ENCODE data around the gene IFNL3. TPM values are rescaled to one million over a fixed set of nuclear protein-coding genes. Genes with fewer than 3 reads are reported as not detected.

The IFNL3 gene
- total RNA-seq, 1 experiment from 2014 or later: not detected

DNA sequence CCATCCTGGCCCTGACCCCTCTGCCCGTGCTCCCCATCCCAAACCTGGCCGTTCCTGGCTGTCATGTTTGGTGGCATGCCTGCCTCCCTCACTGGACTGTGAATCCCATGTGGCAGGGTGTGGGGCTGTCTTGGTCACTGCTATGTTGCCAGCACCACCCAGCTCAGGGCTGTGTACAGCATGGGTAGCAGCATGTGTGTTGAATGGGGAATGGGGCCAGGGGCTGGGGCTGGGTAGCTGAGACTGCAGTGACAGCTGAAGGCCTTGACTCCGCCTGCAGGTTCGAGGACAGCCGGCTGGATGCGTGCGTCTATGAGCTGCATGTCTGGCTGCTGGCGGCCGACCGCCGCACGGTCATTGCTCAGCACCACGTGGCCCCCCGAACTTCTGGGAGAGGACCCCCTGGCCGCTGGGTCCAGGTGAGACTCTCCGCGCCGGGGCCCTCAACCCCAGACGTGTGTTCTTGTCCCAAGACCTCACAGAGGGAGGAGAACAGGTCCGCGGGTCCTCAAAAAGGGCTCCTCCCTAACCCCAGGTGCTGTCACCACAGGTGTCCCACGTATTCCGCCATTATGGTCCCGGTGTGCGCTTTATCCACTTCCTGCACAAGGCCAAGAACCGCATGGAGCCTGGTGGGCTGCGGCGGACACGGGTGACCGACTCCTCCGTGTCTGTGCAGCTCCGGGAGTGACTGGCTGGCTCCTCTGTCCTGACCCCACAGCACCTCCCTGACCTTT, 44.6 kb downstream of the IFNL3 start:
- H3K4me1 Mint-ChIP-seq (ENCODE audit: low read depth, unreplicated experiment): peaks cover 16% of the 10 kb centered on the region
- no peaks in the 10 kb centered on the region for H3K9me3 Mint-ChIP-seq (ENCODE audit: unreplicated experiment)
- intact Hi-C loops (cut with micrococcal nuclease; ENCODE audit: unreplicated experiment): no loop called here
- TF ChIP-seq, protein P1, sequence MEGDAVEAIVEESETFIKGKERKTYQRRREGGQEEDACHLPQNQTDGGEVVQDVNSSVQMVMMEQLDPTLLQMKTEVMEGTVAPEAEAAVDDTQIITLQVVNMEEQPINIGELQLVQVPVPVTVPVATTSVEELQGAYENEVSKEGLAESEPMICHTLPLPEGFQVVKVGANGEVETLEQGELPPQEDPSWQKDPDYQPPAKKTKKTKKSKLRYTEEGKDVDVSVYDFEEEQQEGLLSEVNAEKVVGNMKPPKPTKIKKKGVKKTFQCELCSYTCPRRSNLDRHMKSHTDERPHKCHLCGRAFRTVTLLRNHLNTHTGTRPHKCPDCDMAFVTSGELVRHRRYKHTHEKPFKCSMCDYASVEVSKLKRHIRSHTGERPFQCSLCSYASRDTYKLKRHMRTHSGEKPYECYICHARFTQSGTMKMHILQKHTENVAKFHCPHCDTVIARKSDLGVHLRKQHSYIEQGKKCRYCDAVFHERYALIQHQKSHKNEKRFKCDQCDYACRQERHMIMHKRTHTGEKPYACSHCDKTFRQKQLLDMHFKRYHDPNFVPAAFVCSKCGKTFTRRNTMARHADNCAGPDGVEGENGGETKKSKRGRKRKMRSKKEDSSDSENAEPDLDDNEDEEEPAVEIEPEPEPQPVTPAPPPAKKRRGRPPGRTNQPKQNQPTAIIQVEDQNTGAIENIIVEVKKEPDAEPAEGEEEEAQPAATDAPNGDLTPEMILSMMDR (IDR thresholded peaks at IDR 0.05; ENCODE audit: insufficient read depth in 1 of 2, low read depth in 1 of 2, low read length in 1 of 2, severe bottlenecking in 1 of 2, unreplicated experiment in 1 of 2): no peak
- no peak overlapping the region for H3K4me3 ChIP-seq (ENCODE audit: low read depth, low read length)
- no peaks in the 10 kb centered on the region for H3K27me3 Mint-ChIP-seq (ENCODE audit: insufficient read depth, unreplicated experiment)
- BruUV-seq (replicated peaks): no TSS peak
- no peaks in the 10 kb centered on the region for H3K36me3 Mint-ChIP-seq (ENCODE audit: insufficient read depth, unreplicated experiment)
- H3K4me1 ChIP-seq: peaks cover 43% of the 10 kb centered on the region
- H3K36me3 ChIP-seq (ENCODE audit: control insufficient read depth, insufficient read depth, low read length): no peaks in the 10 kb centered on the region
- POLR2A ChIA-PET: no interaction called here
- CTCF ChIA-PET: no interaction called here
- no peaks in the 10 kb centered on the region for H3K9me3 ChIP-seq
- no peaks in the 10 kb centered on the region for H3K27me3 ChIP-seq (replicated peaks; ENCODE audit: control insufficient read depth, insufficient read depth, low read length)
- no peak overlapping the region for H3K27ac Mint-ChIP-seq (ENCODE audit: unreplicated experiment)
- DNase-seq: no peak
- no peak overlapping the region for H3K4me3 Mint-ChIP-seq (ENCODE audit: unreplicated experiment)

DNA sequence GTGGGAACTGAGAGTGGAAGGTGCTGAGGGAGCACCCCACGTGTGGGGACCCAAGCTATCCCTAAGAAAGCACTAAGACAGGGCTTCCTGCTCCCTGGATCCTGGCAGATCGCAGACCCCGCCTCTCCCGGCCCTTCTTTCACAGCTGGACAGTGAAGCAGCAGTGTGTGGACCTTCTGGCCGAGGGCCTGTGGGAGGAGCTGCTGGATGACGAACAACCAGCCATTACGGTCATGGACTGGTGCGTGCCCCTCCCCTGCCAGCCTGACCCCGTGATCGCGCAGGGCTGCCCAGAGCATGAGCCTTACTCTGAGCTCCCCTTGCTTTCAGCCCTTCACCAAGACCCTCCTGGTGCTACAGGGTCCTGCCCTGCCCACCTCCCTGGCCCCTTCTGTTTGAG, 45.8 kb downstream of the IFNL3 start:
- no peak overlapping the region for H3K27ac Mint-ChIP-seq (ENCODE audit: unreplicated experiment)
- Histone ChIP-seq H3K4me3 (ENCODE audit: low read depth, low read length) (no peak overlapping the region), H3K9me3 (no peaks in the 10 kb centered on the region), H3K36me3 (ENCODE audit: control insufficient read depth, insufficient read depth, low read length) (no peaks in the 10 kb centered on the region), H3K4me1 (peaks cover 38% of the 10 kb centered on the region), H3K27me3 (replicated peaks; ENCODE audit: control insufficient read depth, insufficient read depth, low read length) (no peaks in the 10 kb centered on the region)
- peaks cover 10% of the 10 kb centered on the region for H3K4me1 Mint-ChIP-seq (ENCODE audit: low read depth, unreplicated experiment)
- no TSS peak for BruUV-seq (replicated peaks)
- DNase-seq: no peak
- no peak overlapping the region for H3K4me3 Mint-ChIP-seq (ENCODE audit: unreplicated experiment)
- TF ChIP-seq, protein P1 (IDR thresholded peaks at IDR 0.05; ENCODE audit: insufficient read depth in 1 of 2, low read depth in 1 of 2, low read length in 1 of 2, severe bottlenecking in 1 of 2, unreplicated experiment in 1 of 2): no peak
- CTCF ChIA-PET: interaction anchor here (0.6 to 0.7 kb wide), 2 partner anchors 23 to 73 kb away, joined by 3 to 11 read pairs; no protein-coding TSS in a partner anchor
- no peaks in the 10 kb centered on the region for H3K9me3 Mint-ChIP-seq (ENCODE audit: unreplicated experiment)
- H3K36me3 Mint-ChIP-seq (ENCODE audit: insufficient read depth, unreplicated experiment): no peaks in the 10 kb centered on the region
- POLR2A ChIA-PET: no interaction called here
- intact Hi-C loops (cut with micrococcal nuclease; ENCODE audit: unreplicated experiment): no loop called here
- no peaks in the 10 kb centered on the region for H3K27me3 Mint-ChIP-seq (ENCODE audit: insufficient read depth, unreplicated experiment)

DNA sequence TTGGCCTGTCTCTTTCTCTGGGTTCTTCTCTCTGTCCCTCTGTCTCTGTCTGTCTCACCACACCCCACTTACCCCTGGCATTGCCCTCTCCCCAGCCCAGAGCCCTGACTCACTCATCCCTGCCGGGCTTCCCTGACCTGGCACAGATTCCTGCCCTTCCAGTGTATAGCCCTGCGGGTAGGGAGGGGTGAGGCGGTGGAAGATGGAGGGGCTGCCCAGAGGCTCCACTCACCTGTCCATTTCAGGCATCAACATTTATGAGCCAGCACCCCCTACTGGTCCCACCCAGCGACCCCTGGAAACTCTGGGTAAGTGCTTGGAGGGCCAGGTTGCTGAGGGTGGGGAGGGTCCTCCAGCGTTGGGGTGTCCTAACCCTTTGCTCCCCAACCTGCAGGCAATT, 47.0 kb downstream of the IFNL3 start:
- peaks cover 32% of the 10 kb centered on the region for H3K4me1 ChIP-seq
- BruUV-seq (replicated peaks): no TSS peak
- H3K36me3 Mint-ChIP-seq (ENCODE audit: insufficient read depth, unreplicated experiment): no peaks in the 10 kb centered on the region
- H3K4me3 Mint-ChIP-seq (ENCODE audit: unreplicated experiment): no peak overlapping the region
- CTCF ChIA-PET: interaction anchor here (0.6 kb wide), 1 partner anchor 132 kb away, joined by 4 read pairs; no protein-coding TSS in a partner anchor
- DNase-seq: no peak
- peaks cover 15% of the 10 kb centered on the region for H3K4me1 Mint-ChIP-seq (ENCODE audit: low read depth, unreplicated experiment)
- intact Hi-C loops (cut with micrococcal nuclease; ENCODE audit: unreplicated experiment): no loop called here
- H3K36me3 ChIP-seq (ENCODE audit: control insufficient read depth, insufficient read depth, low read length): no peaks in the 10 kb centered on the region
- TF ChIP-seq, protein P1 (IDR thresholded peaks at IDR 0.05; ENCODE audit: insufficient read depth in 1 of 2, low read depth in 1 of 2, low read length in 1 of 2, severe bottlenecking in 1 of 2, unreplicated experiment in 1 of 2): peak in 1 of 2 experiments; percentile 11
- no peaks in the 10 kb centered on the region for H3K9me3 Mint-ChIP-seq (ENCODE audit: unreplicated experiment)
- POLR2A ChIA-PET: no interaction called here
- H3K4me3 ChIP-seq (ENCODE audit: low read depth, low read length): no peak overlapping the region
- no peaks in the 10 kb centered on the region for H3K27me3 Mint-ChIP-seq (ENCODE audit: insufficient read depth, unreplicated experiment)
- H3K27ac Mint-ChIP-seq (ENCODE audit: unreplicated experiment): no peak overlapping the region
- no peaks in the 10 kb centered on the region for H3K9me3 ChIP-seq
- no peaks in the 10 kb centered on the region for H3K27me3 ChIP-seq (replicated peaks; ENCODE audit: control insufficient read depth, insufficient read depth, low read length)
